HepG2 (cell line): ENCODE results near the gene FBXO5. TPM values are rescaled to one million over a fixed set of nuclear protein-coding genes. Genes with fewer than 3 reads are reported as not detected.

Experiments
- POLR2A ChIP-seq, 2 experiments: IDR thresholded peaks; 2 replicates each; pipeline ENCODE4 v1.6.1; 2011; ENCODE audit warnings: low read depth in 2 of 2, low read length in 2 of 2, mild to moderate bottlenecking in 1 of 2, moderate library complexity in 1 of 2; ENCODE audit not compliant: insufficient read depth in 1 of 2
- RBM39 ChIP-seq: fragments of 200-400 bp; formaldehyde crosslinking; IDR thresholded peaks from one replicate; pipeline ENCODE4 v1.6.1; 2018; ENCODE audit warnings: antibody characterized with exemption, mild to moderate bottlenecking, low read depth, low read length; ENCODE audit not compliant: poor library complexity, severe bottlenecking
- WIZ ChIP-seq: sonication (generic); formaldehyde crosslinking; IDR thresholded peaks from 2 replicates; pipeline ENCODE4 v1.5.1; 2020; ENCODE audit warnings: mild to moderate bottlenecking, missing genetic modification reagents
- ZNF501 ChIP-seq: sonication (generic); formaldehyde crosslinking; IDR thresholded peaks from 2 replicates; pipeline ENCODE4 v1.5.1; 2020; ENCODE audit warnings: mild to moderate bottlenecking, moderate library complexity, missing genetic modification reagents
- polyA plus RNA-seq, 8 experiments: library from polyadenylated mRNA; depleted of rRNA in 3 of 8; stranded (reverse) in 7 of 8; unstranded in 1 of 8; fragments of >200 nt; fragmentation: Illumina TruSeq in 4 of 8; extraction: Trizol in 4 of 8; gene quantifications; 2 replicates each; pipeline versions ENCODE4 v1.2.1 to v1.2.3, GENCODE V29; 2011 to 2016; ENCODE audit warnings: low read depth in 4 of 8, missing spikeins in 1 of 8, mixed read lengths in 1 of 8; ENCODE audit not compliant: insufficient read depth in 1 of 8
- total RNA-seq, 5 experiments: library from RNA; depleted of rRNA; stranded (reverse); fragments of >200 nt; fragmentation: Illumina TruSeq; extraction: Trizol; gene quantifications; 2 replicates each; pipeline ENCODE4 v1.2.3, GENCODE V29; 2016; ENCODE audit warnings: low read depth in 1 of 5
- TF ChIP-seq, protein P1 (sequence below), 2 experiments: sonication (generic) in 1 of 2; formaldehyde crosslinking in 1 of 2; IDR thresholded peaks; 2 replicates each; pipeline versions ENCODE4 v1.4.0 to v1.6.1; 2016 to 2020; ENCODE audit warnings: borderline replicate concordance in 1 of 2, low read depth in 1 of 2, mild to moderate bottlenecking in 1 of 2, missing genetic modification reagents in 1 of 2
- TF ChIP-seq, protein P2 (sequence below): sonication (generic); formaldehyde crosslinking; IDR thresholded peaks from 2 replicates; pipeline ENCODE4 v1.5.1; 2020; ENCODE audit warnings: mild to moderate bottlenecking, missing genetic modification reagents, borderline replicate concordance
- TF ChIP-seq, protein P3 (sequence below): sonication (generic); formaldehyde crosslinking; IDR thresholded peaks from 2 replicates; pipeline ENCODE4 v1.5.1; 2020; ENCODE audit warnings: mild to moderate bottlenecking, missing genetic modification reagents

Gene FBXO5
- total and polyA plus RNA-seq, 2 of the 13 experiments (the other 11 are each of a cell fraction or from before 2014, with no cell fraction given): 15.8 to 41.5 TPM

DNA sequence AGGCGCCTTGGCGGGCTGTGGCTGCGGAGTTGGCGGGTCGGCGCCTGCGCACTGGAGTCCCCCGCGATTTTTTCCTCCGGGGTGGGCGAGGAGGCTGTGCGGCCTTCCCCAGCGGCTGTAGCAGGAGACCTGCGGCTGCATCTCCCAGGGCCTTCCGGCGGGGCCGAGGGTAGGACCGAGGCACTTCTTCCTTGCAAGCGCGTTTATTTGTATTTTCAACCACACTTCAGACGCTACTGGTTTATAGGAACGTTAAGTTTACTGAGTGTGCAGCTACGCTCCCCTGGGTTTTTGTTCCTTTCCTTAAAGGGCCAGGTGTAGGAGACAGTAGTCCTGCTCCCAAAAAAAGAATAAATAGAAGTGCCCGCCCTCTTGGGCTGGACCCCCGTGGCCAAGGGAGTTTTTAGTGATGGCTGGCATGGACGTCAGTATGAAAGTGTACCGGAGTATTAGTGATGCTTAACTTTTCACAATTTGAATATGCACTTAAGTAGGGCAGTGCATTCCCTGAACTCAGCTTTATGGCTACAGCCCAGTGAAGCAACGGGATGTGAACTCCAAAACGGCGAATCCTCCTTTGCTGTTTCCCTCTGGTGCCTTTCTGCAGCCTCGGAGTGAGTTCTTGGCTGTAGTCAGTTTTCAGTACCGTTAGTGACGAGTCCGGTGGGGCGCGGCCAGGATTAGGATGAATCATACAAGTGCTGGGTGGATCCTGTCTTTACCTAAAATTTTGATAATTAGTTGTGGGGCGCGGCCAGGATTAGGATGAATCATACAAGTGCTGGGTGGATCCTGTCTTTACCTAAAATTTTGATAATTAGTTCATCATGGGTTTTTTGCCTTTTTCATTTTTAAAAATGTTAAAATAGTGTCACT is 1.0 kb upstream of the FBXO5 start (continued):
- TF ChIP-seq, protein P1, sequence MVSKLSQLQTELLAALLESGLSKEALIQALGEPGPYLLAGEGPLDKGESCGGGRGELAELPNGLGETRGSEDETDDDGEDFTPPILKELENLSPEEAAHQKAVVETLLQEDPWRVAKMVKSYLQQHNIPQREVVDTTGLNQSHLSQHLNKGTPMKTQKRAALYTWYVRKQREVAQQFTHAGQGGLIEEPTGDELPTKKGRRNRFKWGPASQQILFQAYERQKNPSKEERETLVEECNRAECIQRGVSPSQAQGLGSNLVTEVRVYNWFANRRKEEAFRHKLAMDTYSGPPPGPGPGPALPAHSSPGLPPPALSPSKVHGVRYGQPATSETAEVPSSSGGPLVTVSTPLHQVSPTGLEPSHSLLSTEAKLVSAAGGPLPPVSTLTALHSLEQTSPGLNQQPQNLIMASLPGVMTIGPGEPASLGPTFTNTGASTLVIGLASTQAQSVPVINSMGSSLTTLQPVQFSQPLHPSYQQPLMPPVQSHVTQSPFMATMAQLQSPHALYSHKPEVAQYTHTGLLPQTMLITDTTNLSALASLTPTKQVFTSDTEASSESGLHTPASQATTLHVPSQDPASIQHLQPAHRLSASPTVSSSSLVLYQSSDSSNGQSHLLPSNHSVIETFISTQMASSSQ (IDR thresholded peaks at IDR 0.05; ENCODE audit: low read depth): no peak
- TF ChIP-seq, protein P1 (CRISPR knock-in tag; IDR thresholded peaks at IDR 0.05; ENCODE audit: borderline replicate concordance): peak; percentile 12; the same call in 1 of the 2 replicates
- TF ChIP-seq POLR2A (IDR thresholded peaks at IDR 0.05; ENCODE audit: insufficient read depth in 1 of 2, low read depth in 2 of 2, low read length in 2 of 2): peak; percentile 66 to 75; a peak in 3 of 4 replicates
- TF ChIP-seq, protein P2, sequence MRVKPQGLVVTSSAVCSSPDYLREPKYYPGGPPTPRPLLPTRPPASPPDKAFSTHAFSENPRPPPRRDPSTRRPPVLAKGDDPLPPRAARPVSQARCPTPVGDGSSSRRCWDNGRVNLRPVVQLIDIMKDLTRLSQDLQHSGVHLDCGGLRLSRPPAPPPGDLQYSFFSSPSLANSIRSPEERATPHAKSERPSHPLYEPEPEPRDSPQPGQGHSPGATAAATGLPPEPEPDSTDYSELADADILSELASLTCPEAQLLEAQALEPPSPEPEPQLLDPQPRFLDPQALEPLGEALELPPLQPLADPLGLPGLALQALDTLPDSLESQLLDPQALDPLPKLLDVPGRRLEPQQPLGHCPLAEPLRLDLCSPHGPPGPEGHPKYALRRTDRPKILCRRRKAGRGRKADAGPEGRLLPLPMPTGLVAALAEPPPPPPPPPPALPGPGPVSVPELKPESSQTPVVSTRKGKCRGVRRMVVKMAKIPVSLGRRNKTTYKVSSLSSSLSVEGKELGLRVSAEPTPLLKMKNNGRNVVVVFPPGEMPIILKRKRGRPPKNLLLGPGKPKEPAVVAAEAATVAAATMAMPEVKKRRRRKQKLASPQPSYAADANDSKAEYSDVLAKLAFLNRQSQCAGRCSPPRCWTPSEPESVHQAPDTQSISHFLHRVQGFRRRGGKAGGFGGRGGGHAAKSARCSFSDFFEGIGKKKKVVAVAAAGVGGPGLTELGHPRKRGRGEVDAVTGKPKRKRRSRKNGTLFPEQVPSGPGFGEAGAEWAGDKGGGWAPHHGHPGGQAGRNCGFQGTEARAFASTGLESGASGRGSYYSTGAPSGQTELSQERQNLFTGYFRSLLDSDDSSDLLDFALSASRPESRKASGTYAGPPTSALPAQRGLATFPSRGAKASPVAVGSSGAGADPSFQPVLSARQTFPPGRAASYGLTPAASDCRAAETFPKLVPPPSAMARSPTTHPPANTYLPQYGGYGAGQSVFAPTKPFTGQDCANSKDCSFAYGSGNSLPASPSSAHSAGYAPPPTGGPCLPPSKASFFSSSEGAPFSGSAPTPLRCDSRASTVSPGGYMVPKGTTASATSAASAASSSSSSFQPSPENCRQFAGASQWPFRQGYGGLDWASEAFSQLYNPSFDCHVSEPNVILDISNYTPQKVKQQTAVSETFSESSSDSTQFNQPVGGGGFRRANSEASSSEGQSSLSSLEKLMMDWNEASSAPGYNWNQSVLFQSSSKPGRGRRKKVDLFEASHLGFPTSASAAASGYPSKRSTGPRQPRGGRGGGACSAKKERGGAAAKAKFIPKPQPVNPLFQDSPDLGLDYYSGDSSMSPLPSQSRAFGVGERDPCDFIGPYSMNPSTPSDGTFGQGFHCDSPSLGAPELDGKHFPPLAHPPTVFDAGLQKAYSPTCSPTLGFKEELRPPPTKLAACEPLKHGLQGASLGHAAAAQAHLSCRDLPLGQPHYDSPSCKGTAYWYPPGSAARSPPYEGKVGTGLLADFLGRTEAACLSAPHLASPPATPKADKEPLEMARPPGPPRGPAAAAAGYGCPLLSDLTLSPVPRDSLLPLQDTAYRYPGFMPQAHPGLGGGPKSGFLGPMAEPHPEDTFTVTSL (CRISPR knock-in tag): peak; percentile 75; the same call in 1 of the 2 replicates
- TF ChIP-seq WIZ (CRISPR knock-in tag): peak; percentile 15; the same call in 1 of the 2 replicates
- TF ChIP-seq RBM39: no peak
- TF ChIP-seq, protein P3, sequence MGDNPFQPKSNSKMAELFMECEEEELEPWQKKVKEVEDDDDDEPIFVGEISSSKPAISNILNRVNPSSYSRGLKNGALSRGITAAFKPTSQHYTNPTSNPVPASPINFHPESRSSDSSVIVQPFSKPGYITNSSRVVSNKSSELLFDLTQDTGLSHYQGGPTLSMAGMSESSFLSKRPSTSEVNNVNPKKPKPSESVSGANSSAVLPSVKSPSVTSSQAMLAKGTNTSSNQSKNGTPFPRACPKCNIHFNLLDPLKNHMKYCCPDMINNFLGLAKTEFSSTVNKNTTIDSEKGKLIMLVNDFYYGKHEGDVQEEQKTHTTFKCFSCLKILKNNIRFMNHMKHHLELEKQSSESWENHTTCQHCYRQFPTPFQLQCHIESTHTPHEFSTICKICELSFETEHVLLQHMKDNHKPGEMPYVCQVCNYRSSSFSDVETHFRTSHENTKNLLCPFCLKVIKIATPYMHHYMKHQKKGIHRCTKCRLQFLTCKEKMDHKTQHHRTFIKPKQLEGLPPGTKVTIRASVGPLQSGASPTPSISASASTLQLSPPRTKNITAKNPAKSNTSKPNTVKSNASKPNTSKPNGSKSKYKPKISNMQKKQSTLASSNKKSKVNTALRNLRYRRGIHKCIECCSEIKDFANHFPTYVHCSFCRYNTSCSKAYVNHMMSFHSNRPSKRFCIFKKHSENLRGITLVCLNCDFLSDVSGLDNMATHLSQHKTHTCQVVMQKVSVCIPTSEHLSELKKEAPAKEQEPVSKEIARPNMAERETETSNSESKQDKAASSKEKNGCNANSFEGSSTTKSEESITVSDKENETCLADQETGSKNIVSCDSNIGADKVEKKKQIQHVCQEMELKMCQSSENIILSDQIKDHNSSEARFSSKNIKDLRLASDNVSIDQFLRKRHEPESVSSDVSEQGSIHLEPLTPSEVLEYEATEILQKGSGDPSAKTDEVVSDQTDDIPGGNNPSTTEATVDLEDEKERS (CRISPR knock-in tag): 0 out of 2 replicates have a peak, but pooled peaks have one; percentile 6
- no peak; the same call in 1 of the 2 replicates for TF ChIP-seq ZNF501
